IPS-15b (cell line): Measurements from ENCODE around the gene CEP44.
"Not testable (repeated sequence)": the region's sequence is repeated elsewhere in the genome, so short reads cannot be mapped to it uniquely, and the experiment has no call there.

Experiments
- H3K27me3 ChIP-seq: one replicate; pipeline ENCODE4 v1.6.1; 2013; ENCODE audit warnings: low read length; ENCODE audit not compliant: control insufficient read depth, insufficient read depth
- H3K36me3 ChIP-seq: one replicate; pipeline ENCODE4 v1.6.1; 2013; ENCODE audit warnings: low read length; ENCODE audit not compliant: control insufficient read depth, insufficient read depth
- H3K4me1 ChIP-seq: one replicate; pipeline ENCODE4 v1.6.1; 2013; ENCODE audit warnings: mild to moderate bottlenecking, low read length; ENCODE audit not compliant: control insufficient read depth, insufficient read depth
- H3K4me3 ChIP-seq: one replicate; pipeline ENCODE4 v1.5.1; 2013; ENCODE audit warnings: low read depth, low read length
- H3K9ac ChIP-seq: one replicate; pipeline ENCODE4 v1.6.1; 2013; ENCODE audit warnings: low read depth, mild to moderate bottlenecking, low read length
- H3K9me3 ChIP-seq: one replicate; pipeline ENCODE4 v1.6.1; 2013; ENCODE audit warnings: mild to moderate bottlenecking, low read length; ENCODE audit not compliant: control insufficient read depth, insufficient read depth

Gene CEP44

GRCh38 chr4:174281182-174281737 is 2.5 kb upstream of the CEP44 start:
- no peak overlapping the region for H3K4me3 ChIP-seq
- no peaks in the 10 kb centered on the region for H3K9me3 ChIP-seq
- no peaks in the 10 kb centered on the region for H3K4me1 ChIP-seq
- no peaks in the 10 kb centered on the region for H3K36me3 ChIP-seq
- no peaks in the 10 kb centered on the region for H3K27me3 ChIP-seq
- H3K9ac ChIP-seq: no peak overlapping the region

- H3K9ac ChIP-seq: no peak overlapping the region
- no peaks in the 10 kb centered on the region for H3K4me1 ChIP-seq
- no peaks in the 10 kb centered on the region for H3K36me3 ChIP-seq
- H3K4me3 ChIP-seq: no peak overlapping the region
- H3K27me3 ChIP-seq: no peaks in the 10 kb centered on the region
- no peaks in the 10 kb centered on the region for H3K9me3 ChIP-seq
Observed at GRCh38 chr4:174281901-174282300, 1.8 kb upstream of the CEP44 start.

GRCh38 chr4:174282836-174283506 is 740 bp upstream of the CEP44 start:
- H3K36me3 ChIP-seq: no peaks in the 10 kb centered on the region
- no peaks in the 10 kb centered on the region for H3K4me1 ChIP-seq
- no peaks in the 10 kb centered on the region for H3K9me3 ChIP-seq
- H3K4me3 ChIP-seq: peak overlapping the region; percentile 99
- H3K27me3 ChIP-seq: no peaks in the 10 kb centered on the region
- H3K9ac ChIP-seq: peak overlapping the region; percentile 100

GRCh38 chr4:174284487-174284886 is 776 bp downstream of the CEP44 start:
- Histone ChIP-seq H3K4me3 (peak overlapping the region; percentile 99), H3K4me1 (no peaks in the 10 kb centered on the region), H3K36me3 (no peaks in the 10 kb centered on the region)

GRCh38 chr4:174286870-174287269 is 3.2 kb downstream of the CEP44 start:
- no peaks in the 10 kb centered on the region for H3K9me3 ChIP-seq
- no peak overlapping the region for H3K9ac ChIP-seq
- no peaks in the 10 kb centered on the region for H3K27me3 ChIP-seq
- H3K36me3 ChIP-seq: no peaks in the 10 kb centered on the region
- H3K4me1 ChIP-seq: no peaks in the 10 kb centered on the region
- H3K4me3 ChIP-seq: no peak overlapping the region

More at GRCh38 chr4:174284487-174284886, 776 bp downstream of the CEP44 start:
- H3K9me3 ChIP-seq: no peaks in the 10 kb centered on the region
- H3K9ac ChIP-seq: peak overlapping the region; percentile 100
- no peaks in the 10 kb centered on the region for H3K27me3 ChIP-seq

GRCh38 chr4:174292473-174292872 is 8.8 kb downstream of the CEP44 start:
- H3K36me3 ChIP-seq: no peaks in the 10 kb centered on the region
- H3K9ac ChIP-seq: no peak overlapping the region
- H3K9me3 ChIP-seq: no peaks in the 10 kb centered on the region
- H3K27me3 ChIP-seq: no peaks in the 10 kb centered on the region
- H3K4me3 ChIP-seq: no peak overlapping the region
- H3K4me1 ChIP-seq: no peaks in the 10 kb centered on the region

- not testable (repeated sequence) for H3K4me3 ChIP-seq, H3K9me3 ChIP-seq, H3K4me1 ChIP-seq, H3K9ac ChIP-seq, H3K36me3 ChIP-seq, H3K27me3 ChIP-seq
Observed at GRCh38 chr4:174294641-174295040, 10.9 kb downstream of the CEP44 start.

GRCh38 chr4:174295142-174295541 is 11.4 kb downstream of the CEP44 start:
- H3K4me3 ChIP-seq, H3K9me3 ChIP-seq, H3K36me3 ChIP-seq: not testable (repeated sequence)

GRCh38 chr4:174303687-174304086 is 20.0 kb downstream of the CEP44 start:
- no peaks in the 10 kb centered on the region for H3K36me3 ChIP-seq
- H3K9me3 ChIP-seq: no peaks in the 10 kb centered on the region

More at GRCh38 chr4:174295142-174295541, 11.4 kb downstream of the CEP44 start:
- not testable (repeated sequence) for H3K27me3 ChIP-seq, H3K9ac ChIP-seq, H3K4me1 ChIP-seq

GRCh38 chr4:174304664-174305063 is 21.0 kb downstream of the CEP44 start:
- H3K27me3 ChIP-seq: no peaks in the 10 kb centered on the region
- no peak overlapping the region for H3K9ac ChIP-seq
- H3K36me3 ChIP-seq: no peaks in the 10 kb centered on the region
- H3K4me3 ChIP-seq: no peak overlapping the region
- H3K9me3 ChIP-seq: no peaks in the 10 kb centered on the region
- no peaks in the 10 kb centered on the region for H3K4me1 ChIP-seq

More at GRCh38 chr4:174303687-174304086, 20.0 kb downstream of the CEP44 start:
- no peaks in the 10 kb centered on the region for H3K27me3 ChIP-seq
- no peak overlapping the region for H3K4me3 ChIP-seq
- no peaks in the 10 kb centered on the region for H3K4me1 ChIP-seq
- no peak overlapping the region for H3K9ac ChIP-seq

- Histone ChIP-seq H3K36me3 (no peaks in the 10 kb centered on the region), H3K4me3 (no peak overlapping the region), H3K4me1 (no peaks in the 10 kb centered on the region), H3K9ac (no peak overlapping the region), H3K9me3 (no peaks in the 10 kb centered on the region), H3K27me3 (no peaks in the 10 kb centered on the region)
Observed at GRCh38 chr4:174305961-174306360, 22.2 kb downstream of the CEP44 start.

- no peaks in the 10 kb centered on the region for H3K9me3 ChIP-seq
- H3K9ac ChIP-seq: no peak overlapping the region
- H3K4me1 ChIP-seq: no peaks in the 10 kb centered on the region
- H3K4me3 ChIP-seq: no peak overlapping the region
- H3K36me3 ChIP-seq: no peaks in the 10 kb centered on the region
- H3K27me3 ChIP-seq: no peaks in the 10 kb centered on the region
Observed at GRCh38 chr4:174307694-174308093, 24.0 kb downstream of the CEP44 start.
